PFSK-1 (cell line): Measurements from ENCODE around the gene ARHGAP9.

Experiments used
- FOXP2 ChIP-seq: optimal IDR thresholded peaks from 2 replicates; pipeline ENCODE3; 2011; ENCODE audit warnings: borderline replicate concordance, control low read depth, inconsistent platforms; ENCODE audit not compliant: insufficient read depth; ENCODE audit errors: extremely low read length, extremely low read depth
- POLR2AphosphoS5 ChIP-seq: IDR thresholded peaks from 2 replicates; pipeline ENCODE4 v1.6.1; 2012; ENCODE audit warnings: low read depth, mild to moderate bottlenecking, control low read depth, low read length, moderate library complexity
- SIN3A ChIP-seq: IDR thresholded peaks from 2 replicates; pipeline ENCODE4 v1.6.1; 2012; ENCODE audit warnings: mild to moderate bottlenecking, low read length, moderate library complexity, borderline replicate concordance; ENCODE audit not compliant: insufficient read depth
- TAF1 ChIP-seq: IDR thresholded peaks from 2 replicates; pipeline ENCODE4 v1.6.1; 2012; ENCODE audit warnings: low read length, control low read depth, borderline replicate concordance; ENCODE audit not compliant: insufficient read depth
- TF ChIP-seq, protein P1 (sequence below), 2 experiments: IDR thresholded peaks; 2 replicates each; pipeline versions ENCODE4 v1.6.1 to v1.8.0; 2011 to 2012; ENCODE audit warnings: low read depth in 2 of 2, low read length in 2 of 2, control low read depth in 1 of 2, inconsistent platforms in 1 of 2, mild to moderate bottlenecking in 1 of 2, moderate library complexity in 1 of 2; ENCODE audit not compliant: insufficient read depth in 1 of 2

The ARHGAP9 gene

DNA sequence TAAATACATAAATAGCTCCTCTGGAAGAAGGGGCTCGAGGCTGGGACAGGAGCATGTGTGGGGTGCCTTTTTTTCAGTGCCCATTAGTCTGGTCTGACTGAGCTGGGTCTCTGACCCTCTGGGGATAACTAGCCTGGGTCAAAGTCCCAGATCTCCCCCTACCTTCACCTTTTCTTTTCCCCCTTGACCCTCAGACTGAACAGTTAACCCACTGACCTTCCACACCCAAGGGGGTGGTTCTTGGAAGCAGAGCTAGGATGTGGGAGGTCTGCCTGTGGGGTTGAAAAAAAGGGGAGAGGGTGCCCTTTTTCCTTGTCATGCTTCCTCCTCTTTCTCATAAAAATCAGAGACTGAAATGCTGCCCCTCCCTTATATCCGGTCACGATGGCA, 21.0 kb downstream of the ARHGAP9 start:
- no peak for TF ChIP-seq TAF1
- TF ChIP-seq, protein P1, sequence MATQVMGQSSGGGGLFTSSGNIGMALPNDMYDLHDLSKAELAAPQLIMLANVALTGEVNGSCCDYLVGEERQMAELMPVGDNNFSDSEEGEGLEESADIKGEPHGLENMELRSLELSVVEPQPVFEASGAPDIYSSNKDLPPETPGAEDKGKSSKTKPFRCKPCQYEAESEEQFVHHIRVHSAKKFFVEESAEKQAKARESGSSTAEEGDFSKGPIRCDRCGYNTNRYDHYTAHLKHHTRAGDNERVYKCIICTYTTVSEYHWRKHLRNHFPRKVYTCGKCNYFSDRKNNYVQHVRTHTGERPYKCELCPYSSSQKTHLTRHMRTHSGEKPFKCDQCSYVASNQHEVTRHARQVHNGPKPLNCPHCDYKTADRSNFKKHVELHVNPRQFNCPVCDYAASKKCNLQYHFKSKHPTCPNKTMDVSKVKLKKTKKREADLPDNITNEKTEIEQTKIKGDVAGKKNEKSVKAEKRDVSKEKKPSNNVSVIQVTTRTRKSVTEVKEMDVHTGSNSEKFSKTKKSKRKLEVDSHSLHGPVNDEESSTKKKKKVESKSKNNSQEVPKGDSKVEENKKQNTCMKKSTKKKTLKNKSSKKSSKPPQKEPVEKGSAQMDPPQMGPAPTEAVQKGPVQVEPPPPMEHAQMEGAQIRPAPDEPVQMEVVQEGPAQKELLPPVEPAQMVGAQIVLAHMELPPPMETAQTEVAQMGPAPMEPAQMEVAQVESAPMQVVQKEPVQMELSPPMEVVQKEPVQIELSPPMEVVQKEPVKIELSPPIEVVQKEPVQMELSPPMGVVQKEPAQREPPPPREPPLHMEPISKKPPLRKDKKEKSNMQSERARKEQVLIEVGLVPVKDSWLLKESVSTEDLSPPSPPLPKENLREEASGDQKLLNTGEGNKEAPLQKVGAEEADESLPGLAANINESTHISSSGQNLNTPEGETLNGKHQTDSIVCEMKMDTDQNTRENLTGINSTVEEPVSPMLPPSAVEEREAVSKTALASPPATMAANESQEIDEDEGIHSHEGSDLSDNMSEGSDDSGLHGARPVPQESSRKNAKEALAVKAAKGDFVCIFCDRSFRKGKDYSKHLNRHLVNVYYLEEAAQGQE (IDR thresholded peaks at IDR 0.05; ENCODE audit: insufficient read depth in 1 of 2, low read depth in 2 of 2, low read length in 2 of 2): no peak

GRCh38 chr12:57456737-57457490, 22.8 kb downstream of the ARHGAP9 start:
- TF ChIP-seq POLR2AphosphoS5 (no peak), FOXP2 (no peak), TAF1 (no peak), SIN3A (no peak)
- TF ChIP-seq, protein P1 (IDR thresholded peaks at IDR 0.05; ENCODE audit: insufficient read depth in 1 of 2, low read depth in 2 of 2, low read length in 2 of 2): no peak

DNA sequence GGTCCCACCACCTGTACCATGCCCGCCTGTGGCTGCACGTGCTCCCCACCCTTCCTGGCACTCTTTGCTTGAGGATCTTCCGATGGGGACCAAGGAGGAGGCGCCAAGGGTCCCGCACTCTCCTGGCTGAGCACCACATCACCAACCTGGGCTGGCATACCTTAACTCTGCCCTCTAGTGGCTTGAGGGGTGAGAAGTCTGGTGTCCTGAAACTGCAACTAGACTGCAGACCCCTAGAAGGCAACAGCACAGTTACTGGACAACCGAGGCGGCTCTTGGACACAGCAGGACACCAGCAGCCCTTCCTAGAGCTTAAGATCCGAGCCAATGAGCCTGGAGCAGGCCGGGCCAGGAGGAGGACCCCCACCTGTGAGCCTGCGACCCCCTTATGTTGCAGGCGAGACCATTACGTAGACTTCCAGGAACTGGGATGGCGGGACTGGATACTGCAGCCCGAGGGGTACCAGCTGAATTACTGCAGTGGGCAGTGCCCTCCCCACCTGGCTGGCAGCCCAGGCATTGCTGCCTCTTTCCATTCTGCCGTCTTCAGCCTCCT, 23.4 kb downstream of the ARHGAP9 start:
- TF ChIP-seq SIN3A (no peak), TAF1 (no peak), POLR2AphosphoS5 (no peak), FOXP2 (no peak)
- TF ChIP-seq, protein P1 (IDR thresholded peaks at IDR 0.05; ENCODE audit: insufficient read depth in 1 of 2, low read depth in 2 of 2, low read length in 2 of 2): no peak

GRCh38 chr12:57455374-57456144, 24.1 kb downstream of the ARHGAP9 start:
- TF ChIP-seq FOXP2 (no peak), SIN3A (no peak), POLR2AphosphoS5 (no peak), TAF1 (no peak)

GRCh38 chr12:57454566-57455373, 24.9 kb downstream of the ARHGAP9 start, which contains the start of gene INHBE:
Gene INHBE, plus strand, starts transcription at chr12:57455307. Its CDS starts 230 bp downstream, at chr12:57455537.
- TF ChIP-seq FOXP2 (no peak), SIN3A (no peak), POLR2AphosphoS5 (no peak), TAF1 (no peak)
- TF ChIP-seq, protein P1 (IDR thresholded peaks at IDR 0.05; ENCODE audit: insufficient read depth in 1 of 2, low read depth in 2 of 2, low read length in 2 of 2): no peak
